ENCODE measurements around the gene BMP5. TPM values are rescaled to one million over a fixed set of nuclear protein-coding genes. Genes with fewer than 3 reads are reported as not detected.

The BMP5 gene
- polyA plus RNA-seq, 1 donor (not counting 4 experiments of a cell fraction or from before 2014, with no cell fraction given): not detected

- Histone ChIP-seq H3K4me3 (ENCODE audit: control insufficient read depth in 2 of 3, extremely low read depth in 1 of 3, insufficient read depth in 2 of 3, low read depth in 1 of 3, low read length in 3 of 3) (no peak overlapping the region), H3K27me3 (ENCODE audit: control insufficient read depth, extremely low read depth, insufficient read depth, low read length) (no peaks in the 10 kb centered on the region), H3K79me2 (ENCODE audit: control insufficient read depth, insufficient read depth, low read length) (no peaks in the 10 kb centered on the region), H2AFZ (ENCODE audit: control insufficient read depth, low read length) (no peak overlapping the region), H3K27ac (ENCODE audit: control insufficient read depth, insufficient read depth, low read length) (no peak overlapping the region), H3K9me3 (ENCODE audit: control insufficient read depth, low read depth, low read length) (no peaks in the 10 kb centered on the region), H3K4me1 (ENCODE audit: control insufficient read depth, extremely low read depth, insufficient read depth, low read length) (no peaks in the 10 kb centered on the region), H3K9ac (ENCODE audit: control insufficient read depth, extremely low read depth, insufficient read depth, low read length) (no peak overlapping the region), H3K4me2 (ENCODE audit: control insufficient read depth, extremely low read depth, insufficient read depth, low read depth, low read length) (no peak overlapping the region), H4K20me1 (ENCODE audit: control insufficient read depth, extremely low read depth, insufficient read depth, low read length) (no peaks in the 10 kb centered on the region), H3K36me3 (ENCODE audit: control insufficient read depth in 2 of 2, extremely low read depth in 1 of 2, insufficient read depth in 2 of 2, low read length in 2 of 2) (no peaks in the 10 kb centered on the region), H3K9me1 (ENCODE audit: control insufficient read depth, extremely low read depth, insufficient read depth, low read length) (no peaks in the 10 kb centered on the region)
- dilution Hi-C loops (cut with MboI; ENCODE audit: extremely low pct_ligation_motif_present, low sequenced_read_pairs): no loop called here
- no peak for TF ChIP-seq CTCF (optimal IDR thresholded peaks at IDR 0.05 in 1 of 3, IDR thresholded peaks at IDR 0.05 in 1 of 3, conservative IDR thresholded peaks at IDR 0.05 in 1 of 3; ENCODE audit: extremely low read depth in 1 of 3, insufficient read depth in 2 of 3, low read length in 3 of 3)
- TF ChIP-seq EZH2 (IDR thresholded peaks at IDR 0.05; ENCODE audit: low read length): no peak
- FAIRE-seq (no peak), DNase-seq (ENCODE audit: low read depth, low spot score) (no peak)
These were observed 90.1 kb downstream of the BMP5 start for GRCh38 chr6:55785273-55785672.

- Histone ChIP-seq H3K4me1 (ENCODE audit: control insufficient read depth, extremely low read depth, insufficient read depth, low read length) (no peaks in the 10 kb centered on the region), H3K9me3 (ENCODE audit: control insufficient read depth, low read depth, low read length) (no peaks in the 10 kb centered on the region), H3K27ac (ENCODE audit: control insufficient read depth, insufficient read depth, low read length) (no peak overlapping the region), H3K27me3 (ENCODE audit: control insufficient read depth, extremely low read depth, insufficient read depth, low read length) (no peaks in the 10 kb centered on the region), H3K4me3 (ENCODE audit: control insufficient read depth in 2 of 3, extremely low read depth in 1 of 3, insufficient read depth in 2 of 3, low read depth in 1 of 3, low read length in 3 of 3) (no peak overlapping the region), H3K36me3 (ENCODE audit: control insufficient read depth in 2 of 2, extremely low read depth in 1 of 2, insufficient read depth in 2 of 2, low read length in 2 of 2) (no peaks in the 10 kb centered on the region), H3K4me2 (ENCODE audit: control insufficient read depth, extremely low read depth, insufficient read depth, low read depth, low read length) (no peak overlapping the region), H3K9ac (ENCODE audit: control insufficient read depth, extremely low read depth, insufficient read depth, low read length) (no peak overlapping the region), H4K20me1 (ENCODE audit: control insufficient read depth, extremely low read depth, insufficient read depth, low read length) (no peaks in the 10 kb centered on the region), H2AFZ (ENCODE audit: control insufficient read depth, low read length) (no peak overlapping the region), H3K9me1 (ENCODE audit: control insufficient read depth, extremely low read depth, insufficient read depth, low read length) (no peaks in the 10 kb centered on the region), H3K79me2 (ENCODE audit: control insufficient read depth, insufficient read depth, low read length) (no peaks in the 10 kb centered on the region)
- TF ChIP-seq EZH2 (IDR thresholded peaks at IDR 0.05; ENCODE audit: low read length) (no peak), CTCF (optimal IDR thresholded peaks at IDR 0.05 in 1 of 3, IDR thresholded peaks at IDR 0.05 in 1 of 3, conservative IDR thresholded peaks at IDR 0.05 in 1 of 3; ENCODE audit: extremely low read depth in 1 of 3, insufficient read depth in 2 of 3, low read length in 3 of 3) (no peak)
- FAIRE-seq: no peak
- dilution Hi-C loops (cut with MboI; ENCODE audit: extremely low pct_ligation_motif_present, low sequenced_read_pairs): no loop called here
- DNase-seq (ENCODE audit: low read depth, low spot score): no peak
These were observed 93.1 kb downstream of the BMP5 start for GRCh38 chr6:55782275-55782674.

All from keratinocyte (primary cell).